Measurements from ENCODE around the gene ZYG11A.

DNA sequence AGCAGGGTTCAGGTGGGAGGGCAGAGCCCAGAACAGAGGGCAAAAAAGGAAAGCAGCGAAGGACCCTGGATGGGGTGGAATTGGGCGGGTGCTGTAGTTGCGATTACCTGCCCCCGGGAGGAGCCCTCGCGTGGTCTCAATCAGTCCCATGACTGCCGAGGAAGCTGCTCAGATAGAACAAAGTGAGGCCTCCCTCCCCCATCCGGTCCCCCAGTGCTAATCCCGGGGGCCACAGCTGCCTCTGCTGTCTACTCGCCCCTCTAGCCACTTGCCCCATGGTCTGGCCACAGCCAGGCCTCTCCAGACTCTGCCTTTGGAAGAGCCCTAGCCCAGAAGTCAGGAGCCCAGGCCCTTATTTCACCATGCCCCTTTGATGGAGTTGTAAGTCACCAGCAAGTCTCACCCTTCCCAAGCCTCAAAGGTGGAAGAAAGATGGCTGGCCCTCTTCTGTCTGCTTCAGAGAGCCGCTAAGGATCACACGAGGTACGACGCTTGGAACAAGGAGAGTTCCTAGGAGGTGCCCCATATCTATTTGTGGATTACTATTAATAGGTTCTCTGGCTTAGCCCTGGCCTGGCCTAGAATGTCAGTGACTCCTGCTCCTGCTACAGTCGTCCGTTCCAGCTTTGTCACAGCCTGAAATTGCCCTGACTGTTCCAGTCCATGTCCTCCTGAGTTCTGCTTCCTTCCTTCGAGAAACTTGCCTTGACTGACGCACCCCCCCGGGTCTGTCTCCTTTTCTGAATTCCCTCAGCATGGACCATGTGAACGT lies 62.6 kb downstream of the ZYG11A start:
- TF ChIP-seq, protein P1, sequence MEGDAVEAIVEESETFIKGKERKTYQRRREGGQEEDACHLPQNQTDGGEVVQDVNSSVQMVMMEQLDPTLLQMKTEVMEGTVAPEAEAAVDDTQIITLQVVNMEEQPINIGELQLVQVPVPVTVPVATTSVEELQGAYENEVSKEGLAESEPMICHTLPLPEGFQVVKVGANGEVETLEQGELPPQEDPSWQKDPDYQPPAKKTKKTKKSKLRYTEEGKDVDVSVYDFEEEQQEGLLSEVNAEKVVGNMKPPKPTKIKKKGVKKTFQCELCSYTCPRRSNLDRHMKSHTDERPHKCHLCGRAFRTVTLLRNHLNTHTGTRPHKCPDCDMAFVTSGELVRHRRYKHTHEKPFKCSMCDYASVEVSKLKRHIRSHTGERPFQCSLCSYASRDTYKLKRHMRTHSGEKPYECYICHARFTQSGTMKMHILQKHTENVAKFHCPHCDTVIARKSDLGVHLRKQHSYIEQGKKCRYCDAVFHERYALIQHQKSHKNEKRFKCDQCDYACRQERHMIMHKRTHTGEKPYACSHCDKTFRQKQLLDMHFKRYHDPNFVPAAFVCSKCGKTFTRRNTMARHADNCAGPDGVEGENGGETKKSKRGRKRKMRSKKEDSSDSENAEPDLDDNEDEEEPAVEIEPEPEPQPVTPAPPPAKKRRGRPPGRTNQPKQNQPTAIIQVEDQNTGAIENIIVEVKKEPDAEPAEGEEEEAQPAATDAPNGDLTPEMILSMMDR (IDR thresholded peaks at IDR 0.05), result peak in 3 of 6 experiments; percentile 6 to 27 (median 25)
- TF ChIP-seq POLR2A (IDR thresholded peaks at IDR 0.05), result no peak
